KMS-11 (cell line): ENCODE data around the gene DNAJC16.
"Not testable (repeated sequence)": the region's sequence is repeated elsewhere in the genome, so short reads cannot be mapped to it uniquely, and the experiment has no call there.

Experiments
- H2AFZ ChIP-seq: fragments of 200-600 bp; sonication (generic); 2 replicates; pipeline ENCODE4 v1.6.1; 2016; ENCODE audit warnings: antibody characterized with exemption, mixed run types, low read depth
- H3K27ac ChIP-seq: fragments of 200-600 bp; sonication (generic); 2 replicates; pipeline ENCODE4 v1.6.1; 2016; ENCODE audit warnings: mild to moderate bottlenecking, mixed run types
- H3K27me3 ChIP-seq: fragments of 200-600 bp; sonication (generic); 2 replicates; pipeline ENCODE4 v1.6.1; 2017; ENCODE audit warnings: mild to moderate bottlenecking, low read depth, mixed run types, moderate library complexity; ENCODE audit not compliant: insufficient read depth
- H3K36me3 ChIP-seq: fragments of 200-600 bp; sonication (generic); 2 replicates; pipeline ENCODE4 v1.6.1; 2017; ENCODE audit warnings: mild to moderate bottlenecking, mixed run types; ENCODE audit not compliant: insufficient read depth
- H3K4me1 ChIP-seq: fragments of 200-600 bp; sonication (generic); 2 replicates; pipeline ENCODE4 v1.6.1; 2016; ENCODE audit warnings: mild to moderate bottlenecking, low read depth, mixed run types; ENCODE audit not compliant: poor library complexity, severe bottlenecking
- H3K4me2 ChIP-seq: fragments of 200-600 bp; sonication (generic); 2 replicates; pipeline ENCODE4 v1.7.0; 2016; ENCODE audit warnings: mild to moderate bottlenecking, mixed run types
- H3K4me3 ChIP-seq: fragments of 200-600 bp; sonication (generic); IDR thresholded peaks from 2 replicates; pipeline ENCODE4 v1.6.1; 2017; ENCODE audit warnings: low read depth, low read length, mixed read lengths; ENCODE audit not compliant: insufficient read depth
- H3K79me2 ChIP-seq: fragments of 200-600 bp; sonication (generic); 2 replicates; pipeline ENCODE4 v1.6.1; 2016; ENCODE audit warnings: low read depth, mixed run types; ENCODE audit not compliant: insufficient read depth
- H3K9ac ChIP-seq: fragments of 200-600 bp; sonication (generic); 2 replicates; pipeline ENCODE4 v1.6.1; 2016; ENCODE audit warnings: mild to moderate bottlenecking, mixed run types
- H4K20me1 ChIP-seq: fragments of 200-600 bp; sonication (generic); 2 replicates; pipeline ENCODE4 v1.6.1; 2016; ENCODE audit warnings: mild to moderate bottlenecking, mixed run types; ENCODE audit not compliant: insufficient read depth
- CTCF ChIP-seq: fragments of 200-600 bp; sonication (generic); conservative IDR thresholded peaks from 2 replicates; pipeline ENCODE4 v1.6.1; 2017; ENCODE audit warnings: low read depth, mild to moderate bottlenecking, antibody characterized with exemption, low read length, moderate library complexity, mixed read lengths

DNAJC16 gene

GRCh38 chr1:15483971-15484370 is 42.7 kb upstream of the DNAJC16 start:
- Histone ChIP-seq H3K36me3 (no peaks in the 10 kb centered on the region), H2AFZ (no peak overlapping the region), H3K27ac (no peak overlapping the region), H3K4me2 (no peak overlapping the region), H3K9ac (no peak overlapping the region), H3K4me3 (no peak overlapping the region), H4K20me1 (no peaks in the 10 kb centered on the region), H3K79me2 (no peaks in the 10 kb centered on the region), H3K27me3 (no peaks in the 10 kb centered on the region), H3K4me1 (no peaks in the 10 kb centered on the region)
- TF ChIP-seq CTCF: no peak

- H4K20me1 ChIP-seq, H3K27ac ChIP-seq, H2AFZ ChIP-seq, H3K4me3 ChIP-seq, H3K27me3 ChIP-seq, H3K4me2 ChIP-seq, H3K9ac ChIP-seq, H3K79me2 ChIP-seq, H3K36me3 ChIP-seq, H3K4me1 ChIP-seq: not testable (repeated sequence)
Measured at GRCh38 chr1:15484443-15484842, 42.2 kb upstream of the DNAJC16 start.

- H3K27me3 ChIP-seq: no peaks in the 10 kb centered on the region
- H3K27ac ChIP-seq: no peak overlapping the region
- H3K4me3 ChIP-seq: no peak overlapping the region
- no peak overlapping the region for H3K4me2 ChIP-seq
- no peaks in the 10 kb centered on the region for H3K4me1 ChIP-seq
- no peaks in the 10 kb centered on the region for H3K79me2 ChIP-seq
- no peak overlapping the region for H3K9ac ChIP-seq
- no peaks in the 10 kb centered on the region for H3K36me3 ChIP-seq
- no peak for TF ChIP-seq CTCF
- H2AFZ ChIP-seq: no peak overlapping the region
- no peaks in the 10 kb centered on the region for H4K20me1 ChIP-seq
Measured at GRCh38 chr1:15485636-15486035, 41.0 kb upstream of the DNAJC16 start.

GRCh38 chr1:15486844-15487610 is 39.6 kb upstream of the DNAJC16 start:
- H3K79me2 ChIP-seq, H3K4me1 ChIP-seq, H3K9ac ChIP-seq: not testable (repeated sequence)

GRCh38 chr1:15488371-15488770 is 38.3 kb upstream of the DNAJC16 start:
- H3K36me3 ChIP-seq: no peaks in the 10 kb centered on the region
- no peaks in the 10 kb centered on the region for H4K20me1 ChIP-seq
- H2AFZ ChIP-seq: no peak overlapping the region
- no peaks in the 10 kb centered on the region for H3K27me3 ChIP-seq
- H3K9ac ChIP-seq: no peak overlapping the region
- no peak overlapping the region for H3K27ac ChIP-seq
- no peak overlapping the region for H3K4me2 ChIP-seq
- H3K4me3 ChIP-seq: no peak overlapping the region
- no peaks in the 10 kb centered on the region for H3K79me2 ChIP-seq
- no peak for TF ChIP-seq CTCF
- no peaks in the 10 kb centered on the region for H3K4me1 ChIP-seq

More at GRCh38 chr1:15486844-15487610, 39.6 kb upstream of the DNAJC16 start:
- H4K20me1 ChIP-seq, H3K4me2 ChIP-seq, H3K4me3 ChIP-seq, H3K27ac ChIP-seq, H3K27me3 ChIP-seq, H3K36me3 ChIP-seq, H2AFZ ChIP-seq: not testable (repeated sequence)
